GM04503 (cell line): ENCODE measurements around the gene TPRN.

Experiments used
- DNase-seq: peaks from one replicate; pipeline ENCODE4 v3.0.0-alpha.2; 2012; ENCODE audit warnings: low read depth

The TPRN gene

DNA sequence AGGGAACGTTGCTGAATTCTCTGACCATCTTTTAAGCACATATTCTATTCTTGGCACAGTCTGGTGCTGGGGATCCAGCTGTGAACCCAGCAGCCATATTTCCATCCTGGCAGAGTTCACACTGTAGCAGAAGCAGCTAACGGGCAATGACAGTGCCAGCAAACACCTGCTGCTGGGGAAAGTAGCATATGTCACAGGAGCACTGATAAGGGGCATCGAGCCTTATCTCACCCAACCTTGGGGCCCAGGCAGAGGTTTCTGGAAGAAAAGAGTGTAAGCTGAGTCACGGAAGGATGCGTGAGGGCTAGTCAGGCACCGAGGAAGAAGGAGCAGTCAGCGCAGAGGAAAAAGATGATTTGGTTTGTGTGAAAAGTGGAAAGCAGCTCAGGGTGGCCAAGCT, 6.1 kb upstream of the TPRN start:
- no peak for DNase-seq

DNA sequence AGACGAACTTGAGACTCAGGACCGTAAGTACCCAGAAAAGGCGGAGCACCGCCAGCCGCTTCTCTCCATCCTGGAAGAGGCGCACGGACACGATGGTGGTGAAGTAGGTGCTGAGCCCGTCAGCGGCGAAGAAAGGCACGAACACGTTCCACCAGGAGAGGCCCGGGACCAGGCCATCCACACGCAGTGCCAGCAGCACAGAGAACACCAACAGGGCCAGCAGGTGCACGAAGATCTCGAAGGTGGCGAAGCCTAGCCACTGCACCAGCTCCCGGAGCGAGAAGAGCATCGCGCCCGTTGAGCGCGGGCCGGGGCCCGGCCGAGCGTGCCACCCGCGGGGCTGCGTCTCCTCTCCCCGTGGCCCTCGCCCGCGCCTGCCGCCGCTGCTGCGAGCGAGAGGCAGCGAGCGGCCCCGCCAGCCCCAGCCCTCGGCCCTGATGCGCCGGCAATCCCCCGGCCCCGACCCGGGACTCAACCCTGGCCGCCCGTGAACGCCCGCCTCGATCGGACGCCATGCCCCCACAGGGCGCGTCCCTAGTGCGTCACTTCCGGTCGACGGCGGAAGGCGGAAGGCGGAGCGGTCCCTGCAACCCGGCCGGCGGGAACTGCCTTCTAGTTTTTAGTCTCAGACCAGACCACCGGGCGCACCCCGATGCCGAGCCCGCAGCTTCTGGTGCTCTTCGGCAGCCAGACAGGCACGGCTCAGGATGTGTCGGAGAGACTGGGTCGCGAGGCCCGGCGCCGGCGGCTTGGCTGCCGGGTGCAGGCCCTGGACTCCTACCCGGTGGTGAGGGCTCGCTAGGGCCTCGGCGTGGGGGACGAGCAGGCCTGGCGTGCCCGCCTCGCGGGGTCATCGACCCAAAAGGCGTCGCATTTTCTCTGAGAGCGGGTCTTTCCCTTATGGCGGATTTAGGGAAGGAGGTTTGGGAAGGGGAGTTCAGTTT, 4.9 kb upstream of the TPRN start, which contains the start of the genes NDOR1 and TMEM203:
Gene NDOR1 (plus strand): TSS at position 575 of the 944 bp plus-strand sequence. CDS start 78 bp downstream, at position 653.
Gene TMEM203 (minus strand): TSS at position 523 of the 944 bp plus-strand sequence. CDS start 234 bp downstream, at position 289.
- DNase-seq: no peak

- no peak for DNase-seq
Observed at GRCh38 chr9:137204731-137205125, 4.2 kb upstream of the TPRN start.

- no peak for DNase-seq
Observed at GRCh38 chr9:137202966-137203365, 2.4 kb upstream of the TPRN start.

DNA sequence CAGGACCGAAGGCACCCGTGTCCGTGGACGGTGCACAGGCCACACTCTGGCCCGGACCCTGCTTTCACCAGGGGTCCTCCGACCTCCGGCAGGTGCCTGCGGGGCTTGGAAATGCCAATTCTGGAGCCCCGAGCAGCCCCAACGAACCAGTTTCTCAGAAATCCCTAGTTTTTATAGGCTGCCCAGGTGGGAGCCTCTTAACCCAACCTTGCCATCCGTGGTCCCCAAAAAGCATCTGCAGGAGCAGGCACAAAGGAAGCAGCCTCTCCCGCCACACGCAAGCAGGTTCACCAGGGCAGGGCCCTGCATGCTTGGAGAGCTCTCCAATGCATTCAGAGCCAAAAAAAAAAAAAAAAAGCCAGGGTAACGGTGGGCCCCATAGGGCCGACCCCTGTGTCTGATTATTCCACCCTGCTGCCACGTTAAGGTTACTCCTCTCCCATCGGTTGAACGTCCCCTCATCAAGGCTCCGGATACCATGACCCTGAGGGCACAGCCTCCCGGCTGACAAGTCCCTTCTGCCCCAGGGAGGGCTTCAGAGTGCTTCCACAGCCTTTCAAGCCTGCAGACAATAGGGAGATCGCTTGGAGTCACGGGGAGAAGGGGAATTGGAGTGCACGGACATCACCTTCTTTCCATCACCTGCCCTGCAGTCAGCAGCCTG, 796 bp upstream of the TPRN start:
- DNase-seq: no peak

- no peak for DNase-seq
Observed at GRCh38 chr9:137199411-137200121, 975 bp downstream of the TPRN start.

DNA sequence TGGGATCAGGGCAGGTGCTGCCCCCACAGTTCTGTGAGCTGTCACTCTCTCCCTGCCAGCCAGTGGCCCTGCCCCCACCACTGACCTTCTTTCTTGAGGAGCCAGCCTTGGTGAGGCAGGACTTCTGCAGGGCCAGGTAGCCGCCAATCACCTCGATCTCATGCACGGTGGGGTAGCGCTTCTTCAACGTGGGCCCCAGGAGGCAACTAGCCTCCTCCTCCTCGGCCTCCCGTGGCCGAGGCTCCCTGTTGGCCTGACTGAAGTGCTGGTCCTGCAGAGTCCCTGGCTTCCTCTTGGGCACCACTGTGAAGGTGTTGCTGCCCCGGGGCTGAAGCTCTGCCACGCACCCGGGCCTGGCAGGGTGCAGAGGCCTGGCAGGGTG, 1.6 kb downstream of the TPRN start:
- no peak for DNase-seq

GRCh38 chr9:137198051-137198901, 2.3 kb downstream of the TPRN start:
- no peak for DNase-seq

- no peak for DNase-seq
Observed at GRCh38 chr9:137195525-137196220, 4.9 kb downstream of the TPRN start.

GRCh38 chr9:137194909-137195308, 5.6 kb downstream of the TPRN start:
- DNase-seq: no peak

DNA sequence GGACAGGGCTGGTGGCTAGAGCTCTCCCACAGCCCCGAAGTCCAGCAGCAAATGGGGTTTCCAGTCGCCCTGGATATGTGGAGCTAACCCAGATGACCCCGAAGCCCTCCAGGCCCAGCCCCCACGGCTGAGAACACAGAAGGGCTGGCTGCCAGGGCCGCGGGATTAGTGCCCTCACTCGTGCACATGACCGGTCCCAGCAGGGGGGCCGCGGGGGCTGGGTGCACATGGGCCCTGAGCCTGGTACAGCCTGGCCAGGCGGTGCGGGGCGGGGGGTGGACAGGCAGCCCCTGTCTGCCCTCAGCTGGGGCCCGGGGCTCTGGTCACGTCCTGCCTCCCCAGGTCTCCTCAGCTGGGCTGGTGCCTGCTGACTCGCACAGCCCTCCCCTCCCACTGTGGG, 6.2 kb downstream of the TPRN start:
- no peak for DNase-seq

GRCh38 chr9:137193771-137194170, 6.8 kb downstream of the TPRN start:
- no peak for DNase-seq

DNA sequence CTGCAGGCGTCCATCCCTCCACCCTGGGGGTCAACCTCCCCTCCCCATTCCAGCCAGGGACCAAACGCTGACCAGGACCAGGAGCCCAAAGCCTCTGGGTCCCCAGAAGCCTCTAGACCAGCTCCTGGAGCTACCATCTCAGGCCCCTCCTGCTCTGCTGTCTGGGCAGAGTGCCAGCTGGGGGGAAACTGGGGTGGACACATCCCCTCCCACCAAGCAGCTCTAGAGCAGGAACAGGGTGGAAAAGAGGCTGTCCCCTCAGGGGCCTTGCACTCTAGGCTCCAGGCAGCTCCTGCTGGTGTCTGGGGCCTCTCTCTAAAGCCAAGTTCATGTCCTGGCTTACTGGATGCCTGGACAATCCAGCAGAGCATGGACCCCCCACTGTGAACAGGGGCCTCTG, 7.7 kb downstream of the TPRN start:
- no peak for DNase-seq

GRCh38 chr9:137192448-137192780, 8.1 kb downstream of the TPRN start:
- DNase-seq: no peak

DNA sequence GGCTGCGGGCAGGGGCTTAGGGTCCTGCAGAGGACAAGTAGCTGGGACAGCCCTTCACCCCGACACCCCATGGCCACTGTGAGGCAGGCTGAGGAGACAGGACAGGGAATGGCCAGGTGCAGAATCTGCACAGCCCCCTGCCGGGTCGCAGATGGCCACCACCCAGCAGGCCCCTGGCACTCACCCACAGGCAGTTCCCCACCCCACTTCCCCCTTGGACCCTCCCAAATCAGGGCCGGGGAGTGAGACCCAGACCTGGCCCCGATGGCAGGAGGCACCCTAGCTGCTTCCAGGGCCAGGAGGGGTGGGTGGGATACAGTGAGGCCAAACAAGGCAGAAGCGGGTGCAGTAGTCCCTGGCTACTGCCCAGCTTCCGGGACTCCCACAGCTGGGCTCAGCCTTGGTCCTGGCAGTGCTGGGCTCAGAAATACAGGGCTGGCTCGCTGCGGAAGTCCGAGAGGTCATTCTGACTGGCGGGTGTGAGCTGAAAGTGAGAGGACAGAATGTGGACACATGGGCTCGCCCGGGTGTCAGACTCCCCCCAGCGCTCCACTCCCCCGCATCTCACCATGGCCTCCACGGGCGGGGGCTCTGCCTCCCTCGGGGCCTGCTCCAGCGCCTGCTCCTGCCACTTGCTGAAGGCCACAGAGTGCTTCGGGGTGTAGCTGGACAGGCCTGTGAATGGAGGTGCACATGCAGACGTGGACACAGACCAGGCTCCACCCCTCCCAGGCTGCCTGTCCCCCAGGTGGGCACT, 8.7 kb downstream of the TPRN start:
- DNase-seq: no peak

DNA sequence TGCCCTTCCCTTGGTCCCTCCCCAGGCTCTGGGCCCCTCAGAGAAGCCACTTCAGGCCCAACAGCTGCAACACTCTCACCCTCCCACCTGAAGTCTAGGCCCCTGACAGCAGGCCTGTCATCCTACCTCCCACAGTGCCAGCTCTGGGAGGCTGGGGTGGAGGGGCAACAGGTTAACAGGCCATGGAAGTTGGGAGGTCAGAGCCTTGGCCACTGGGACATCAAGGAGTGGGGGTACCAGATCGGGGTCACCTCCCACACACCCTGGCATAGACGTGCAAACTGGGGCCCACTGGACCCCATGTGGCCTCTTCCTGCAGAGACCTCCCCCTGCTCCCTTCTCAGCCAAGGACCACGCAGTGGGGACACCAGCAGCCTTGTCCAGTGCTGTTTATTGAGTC, 9.3 kb downstream of the TPRN start:
- no peak for DNase-seq

- DNase-seq: no peak
Observed at GRCh38 chr9:137190315-137190856, 10.2 kb downstream of the TPRN start.

- DNase-seq: no peak
Observed at GRCh38 chr9:137189297-137190295, 10.9 kb downstream of the TPRN start.
